GM21723 (cell line): ENCODE measurements around the gene SFXN3.

Source experiments
- ATAC-seq: cut with Tn5 transposase; IDR thresholded peaks from one replicate; pipeline ENCODE4 v1.9.1; 2021; ENCODE audit warnings: mild to moderate bottlenecking, moderate library complexity; ENCODE audit not compliant: unreplicated experiment

Gene SFXN3

DNA sequence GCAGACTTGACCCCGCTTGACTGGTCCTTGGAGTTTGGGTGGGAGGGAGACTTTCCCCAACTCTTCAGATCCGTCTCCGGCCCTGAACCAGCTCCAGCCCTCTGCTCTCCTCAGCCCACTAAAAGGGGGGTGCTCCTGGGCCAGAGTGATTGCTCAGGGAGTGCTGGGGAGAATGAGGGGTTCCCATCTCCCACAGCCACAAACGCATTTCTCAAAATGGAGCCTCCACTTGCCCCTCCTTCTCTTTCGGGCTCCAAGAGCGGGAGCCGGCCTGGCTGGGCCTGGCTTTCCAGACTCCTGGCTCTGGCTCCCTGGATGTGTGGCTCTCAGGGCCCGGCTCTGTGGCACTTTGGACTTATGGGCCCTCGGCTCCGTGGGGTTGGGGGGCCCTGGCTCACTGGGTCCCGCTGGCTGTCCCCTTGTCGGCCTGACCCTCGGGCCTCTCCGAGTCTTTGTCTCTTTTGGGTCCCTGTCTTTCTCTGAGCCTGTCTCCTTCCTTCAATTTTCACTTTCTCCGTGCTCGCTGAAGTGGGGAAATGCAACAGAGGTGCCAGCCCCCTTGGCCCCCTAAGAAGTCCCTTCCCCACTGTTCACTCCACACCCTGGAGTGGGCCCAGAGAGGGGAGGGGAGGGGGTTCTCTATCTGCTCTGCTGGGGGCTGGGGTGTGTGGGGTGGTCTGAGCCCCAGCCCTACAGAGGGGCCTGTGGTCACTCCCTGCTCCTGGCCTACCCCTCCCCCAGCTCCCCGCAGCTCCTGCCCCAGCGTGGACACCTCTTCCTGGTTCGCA lies 30.7 kb upstream of the SFXN3 start:
- ATAC-seq: no peak

DNA sequence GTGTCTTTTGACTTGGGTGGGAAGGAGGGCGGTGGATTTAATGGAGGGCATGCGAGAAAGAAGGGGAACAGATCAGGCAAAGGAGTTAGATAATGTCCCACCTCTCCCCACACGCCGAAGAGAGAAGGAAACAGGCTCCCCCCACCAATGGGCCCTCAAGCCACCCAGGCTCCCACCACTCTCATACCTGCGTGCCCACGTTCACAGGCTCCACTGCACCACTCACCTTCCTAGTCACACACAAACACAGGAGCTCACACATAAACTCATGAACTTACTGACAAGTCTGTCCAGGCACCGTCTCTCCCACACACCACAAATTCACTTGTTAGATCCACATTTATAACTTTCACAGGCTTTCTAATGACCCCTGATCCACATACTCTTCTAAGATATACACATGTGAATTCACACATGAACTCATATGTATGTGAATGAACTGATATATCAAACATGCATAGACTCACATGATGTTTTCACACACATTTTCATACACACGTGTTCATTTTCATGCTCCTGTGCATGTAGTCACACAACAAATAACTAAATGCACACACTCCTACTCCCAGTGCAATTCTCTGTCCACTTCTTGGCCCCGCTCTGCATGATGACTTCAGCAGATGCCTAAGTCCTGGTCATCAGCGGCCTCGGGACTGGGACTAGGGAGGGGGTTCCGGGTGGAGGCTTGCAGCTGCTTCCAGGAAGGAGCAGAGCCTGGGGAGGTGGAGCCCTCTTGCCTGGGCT lies 29.9 kb upstream of the SFXN3 start:
- ATAC-seq: no peak

DNA sequence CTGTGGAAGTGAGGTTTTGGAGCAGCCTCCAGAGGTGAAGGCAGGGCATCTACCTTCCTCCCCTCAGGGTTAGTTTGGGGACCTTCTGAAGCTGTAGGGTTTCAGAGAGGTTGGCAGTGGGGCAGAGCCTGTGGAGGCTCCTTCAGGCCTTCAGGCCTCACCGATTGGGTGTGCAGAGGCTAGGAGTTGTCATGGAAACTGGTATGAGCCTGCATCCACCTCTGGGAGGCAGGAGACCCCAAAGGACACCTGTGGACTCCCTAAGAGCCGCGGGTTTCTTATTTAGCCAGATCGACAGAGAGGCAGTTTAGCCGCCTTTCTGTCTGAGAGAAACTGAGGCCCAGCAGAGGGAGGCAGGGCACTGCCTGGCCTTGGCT lies 29.4 kb upstream of the SFXN3 start:
- ATAC-seq: no peak

DNA sequence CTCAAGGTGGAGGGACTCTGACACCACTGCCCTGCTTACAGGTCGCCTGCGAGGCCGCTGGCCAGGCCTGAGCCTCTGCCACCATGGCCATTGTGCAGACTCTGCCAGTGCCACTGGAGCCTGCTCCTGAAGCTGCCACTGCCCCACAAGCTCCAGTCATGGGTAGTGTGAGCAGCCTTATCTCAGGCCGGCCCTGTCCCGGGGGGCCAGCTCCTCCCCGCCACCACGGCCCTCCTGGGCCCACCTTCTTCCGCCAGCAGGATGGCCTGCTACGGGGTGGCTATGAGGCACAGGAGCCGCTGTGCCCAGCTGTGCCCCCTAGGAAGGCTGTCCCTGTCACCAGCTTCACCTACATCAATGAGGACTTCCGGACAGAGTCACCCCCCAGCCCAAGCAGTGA lies 28.6 kb upstream of the SFXN3 start:
- no peak for ATAC-seq

DNA sequence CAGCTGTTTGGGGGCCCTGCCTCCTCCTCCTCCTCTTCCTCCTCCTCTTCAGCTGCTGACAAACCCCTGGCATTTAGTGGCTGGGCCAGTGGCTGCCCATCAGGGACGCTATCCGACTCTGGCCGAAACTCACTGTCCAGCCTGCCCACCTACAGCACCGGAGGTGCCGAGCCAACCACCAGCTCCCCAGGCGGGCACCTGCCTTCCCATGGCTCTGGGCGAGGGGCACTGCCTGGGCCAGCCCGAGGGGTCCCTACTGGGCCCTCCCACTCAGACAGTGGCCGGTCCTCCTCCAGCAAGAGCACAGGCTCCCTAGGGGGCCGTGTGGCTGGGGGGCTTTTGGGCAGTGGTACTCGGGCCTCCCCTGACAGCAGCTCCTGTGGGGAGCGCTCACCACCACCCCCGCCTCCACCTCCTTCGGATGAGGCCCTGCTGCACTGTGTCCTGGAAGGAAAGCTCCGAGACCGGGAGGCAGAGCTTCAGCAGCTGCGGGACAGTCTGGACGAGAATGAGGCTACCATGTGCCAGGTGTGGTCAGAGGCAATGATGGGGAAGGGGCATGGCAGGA lies 27.3 kb upstream of the SFXN3 start:
- no peak for ATAC-seq

DNA sequence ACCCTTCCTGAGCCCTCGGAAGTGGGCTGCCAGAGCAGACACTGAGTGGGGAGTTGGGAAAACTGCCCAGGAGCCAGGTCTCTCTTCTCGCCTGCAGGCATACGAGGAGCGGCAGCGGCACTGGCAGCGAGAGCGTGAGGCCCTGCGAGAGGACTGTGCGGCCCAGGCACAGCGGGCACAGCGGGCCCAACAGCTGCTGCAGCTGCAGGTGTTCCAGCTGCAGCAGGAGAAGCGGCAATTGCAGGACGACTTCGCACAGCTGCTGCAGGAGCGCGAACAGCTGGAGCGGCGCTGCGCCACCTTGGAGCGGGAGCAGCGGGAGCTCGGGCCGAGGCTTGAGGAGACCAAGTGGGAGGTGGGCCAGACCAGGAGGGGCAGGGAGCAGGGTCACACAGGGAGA lies 25.7 kb upstream of the SFXN3 start:
- no peak for ATAC-seq

DNA sequence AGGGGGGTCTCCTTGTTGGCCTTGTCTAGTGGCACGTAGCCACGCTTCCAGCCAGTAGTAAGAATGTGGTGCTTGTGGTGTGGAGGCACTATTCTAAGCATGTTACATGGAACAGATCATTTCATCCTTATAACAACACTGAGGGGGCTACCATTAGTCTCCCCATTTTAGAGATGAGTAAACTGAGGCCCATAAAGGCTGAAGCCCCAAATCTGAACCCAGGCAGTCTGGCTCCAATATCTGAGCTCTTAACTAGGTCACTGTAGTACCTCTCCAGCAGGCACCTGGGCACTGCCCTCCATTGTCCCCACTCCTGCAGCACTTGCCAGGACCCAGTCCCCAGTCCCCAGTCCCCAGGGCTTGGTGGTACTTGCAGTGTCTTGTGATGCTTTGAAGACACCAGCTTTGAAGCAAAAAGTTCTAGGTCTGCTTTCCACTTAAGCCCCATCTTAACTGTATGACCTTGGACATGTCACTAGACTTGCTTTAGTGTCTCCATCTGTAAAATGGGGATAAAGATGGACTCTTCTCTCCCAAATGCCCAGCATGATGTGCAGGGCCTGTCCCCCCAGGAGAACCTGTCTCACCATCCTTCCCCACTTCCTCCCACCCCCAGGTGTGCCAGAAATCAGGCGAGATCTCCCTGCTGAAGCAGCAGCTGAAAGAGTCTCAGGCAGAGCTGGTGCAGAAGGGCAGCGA lies 25.0 kb upstream of the SFXN3 start:
- ATAC-seq: no peak

DNA sequence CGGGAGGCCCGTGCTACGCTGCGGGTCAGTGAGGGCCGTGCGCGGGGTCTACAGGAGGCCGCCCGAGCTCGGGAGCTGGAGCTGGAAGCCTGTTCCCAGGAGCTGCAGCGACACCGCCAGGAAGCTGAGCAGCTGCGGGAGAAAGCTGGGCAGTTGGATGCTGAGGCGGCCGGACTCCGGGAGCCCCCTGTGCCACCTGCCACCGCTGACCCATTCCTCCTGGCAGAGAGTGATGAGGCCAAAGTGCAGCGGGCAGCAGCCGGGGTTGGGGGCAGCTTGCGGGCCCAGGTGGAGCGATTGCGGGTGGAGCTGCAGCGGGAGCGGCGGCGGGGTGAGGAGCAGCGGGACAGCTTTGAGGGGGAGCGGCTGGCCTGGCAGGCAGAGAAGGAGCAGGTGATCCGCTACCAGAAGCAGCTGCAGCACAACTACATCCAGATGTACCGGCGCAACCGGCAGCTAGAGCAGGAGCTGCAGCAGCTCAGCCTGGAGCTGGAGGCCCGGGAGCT lies 24.4 kb upstream of the SFXN3 start:
- no peak for ATAC-seq

DNA sequence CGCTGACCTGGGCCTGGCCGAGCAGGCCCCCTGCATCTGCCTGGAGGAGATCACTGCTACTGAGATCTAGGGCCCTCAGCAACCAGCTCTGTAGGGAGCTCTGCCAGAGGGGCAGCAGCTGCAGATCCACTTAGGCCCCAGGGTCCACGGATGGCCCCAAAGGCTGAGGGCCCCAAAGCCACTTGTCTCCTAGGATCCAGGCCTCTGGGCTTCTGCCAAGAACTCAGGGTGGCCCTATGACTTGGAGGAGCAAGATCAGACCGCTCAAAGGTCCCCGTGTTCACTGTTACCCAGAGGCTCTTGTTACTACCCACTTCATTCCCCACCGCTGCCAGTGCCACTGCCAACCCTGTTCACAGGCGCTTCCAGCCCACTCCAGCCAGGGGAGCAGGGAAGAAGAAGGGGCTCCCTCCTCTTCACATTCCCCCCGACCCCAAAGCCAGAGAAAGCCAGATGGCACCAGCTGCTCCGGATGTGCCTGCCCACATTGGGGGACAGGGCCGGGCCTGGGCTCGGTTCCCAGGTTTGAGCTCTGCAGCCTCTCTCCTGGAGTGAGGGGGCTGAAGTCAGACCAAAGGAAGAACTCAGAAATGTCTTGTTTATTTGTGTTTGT lies 23.8 kb upstream of the SFXN3 start:
- no peak for ATAC-seq

DNA sequence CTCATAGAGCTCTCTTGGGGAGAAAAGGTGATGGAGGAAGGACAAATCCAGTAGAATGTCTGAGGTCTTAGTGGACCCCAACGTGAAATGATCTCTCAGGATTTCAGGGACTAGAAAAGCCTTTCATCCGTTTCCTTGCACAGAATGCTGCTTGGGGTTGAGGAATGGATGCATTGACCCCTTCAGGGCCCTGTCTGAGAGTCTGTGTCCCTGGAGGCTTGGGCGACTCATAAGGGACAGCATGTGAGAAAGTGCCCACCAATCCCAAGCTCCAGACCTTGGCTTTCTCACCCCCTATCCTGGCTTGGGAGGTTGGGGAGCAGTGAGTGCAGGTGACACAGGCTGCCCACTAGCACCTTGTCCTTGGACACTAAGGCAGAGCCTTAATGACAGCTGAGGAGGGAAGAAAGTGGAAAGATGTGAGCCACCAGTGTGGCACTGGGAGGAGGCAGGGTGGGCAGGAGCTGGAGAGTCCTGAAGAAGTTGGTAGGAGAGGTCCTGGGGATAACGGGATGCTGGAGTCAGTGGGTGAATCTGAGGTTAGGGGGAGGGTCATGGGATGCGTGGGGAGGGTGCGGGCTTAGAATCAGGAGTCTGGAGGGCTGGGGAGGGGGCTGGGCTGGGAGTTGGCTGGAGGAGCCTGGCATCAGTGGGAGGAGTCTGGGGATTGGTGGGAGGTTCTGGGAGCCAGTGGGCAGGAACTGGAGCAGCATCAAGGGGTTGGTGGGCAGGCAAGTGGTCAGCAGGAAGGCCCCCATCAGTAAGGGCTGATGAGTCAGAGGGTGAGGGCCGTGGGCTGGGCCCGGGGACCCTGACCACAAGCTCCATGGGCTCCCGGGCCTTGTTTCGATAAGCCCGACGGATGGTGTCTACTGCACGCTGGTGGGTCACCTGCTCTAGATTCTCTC lies 22.9 kb upstream of the SFXN3 start:
- ATAC-seq: no peak

DNA sequence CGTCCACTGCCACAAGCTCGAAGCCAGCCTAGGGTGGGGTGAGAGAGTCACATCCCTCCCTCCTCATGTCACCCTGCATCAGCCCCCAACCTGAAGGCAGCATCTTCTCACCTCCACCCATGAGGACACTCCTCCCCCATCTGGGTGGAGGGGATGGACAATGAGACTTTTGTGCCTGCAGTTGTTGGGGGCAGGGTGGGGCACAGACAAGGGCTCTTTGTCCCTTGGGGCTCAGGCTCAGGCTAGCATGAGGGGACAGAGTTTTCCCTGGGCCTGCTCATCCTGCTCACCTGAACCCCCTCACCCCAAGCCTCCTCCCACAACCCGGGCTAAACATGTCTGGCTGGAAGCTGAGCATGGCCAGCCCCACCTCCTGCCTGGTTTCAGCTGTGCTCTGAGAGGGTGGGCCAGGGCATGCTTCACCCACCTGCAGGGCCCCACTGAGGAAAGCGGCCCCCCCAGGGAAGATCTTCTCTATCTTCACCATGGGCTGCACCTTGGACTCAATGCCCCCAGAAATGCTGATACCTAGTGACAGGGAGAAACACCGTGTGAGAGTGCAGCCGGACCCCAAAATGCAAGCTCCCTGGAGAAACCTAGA lies 22.1 kb upstream of the SFXN3 start:
- ATAC-seq: no peak

DNA sequence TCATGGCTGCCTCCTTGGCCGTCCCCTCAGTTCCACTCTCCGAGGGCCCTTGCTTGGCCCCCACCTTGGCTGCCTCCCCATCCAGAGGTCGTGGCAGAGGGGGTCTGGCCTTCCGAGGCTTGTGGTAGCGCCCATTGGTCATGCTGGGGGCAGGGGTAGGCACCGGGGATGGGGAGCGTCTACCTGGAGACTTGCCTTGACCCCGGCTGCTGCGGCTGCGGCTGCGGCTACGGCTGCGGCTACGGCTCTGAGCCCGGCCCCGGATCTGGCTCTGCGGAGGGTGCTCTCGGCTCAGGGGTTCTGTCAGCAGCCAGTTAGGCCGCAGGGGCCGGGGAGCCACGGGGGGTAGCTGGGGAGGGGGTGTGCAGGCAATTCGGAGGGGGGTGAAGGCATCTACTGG lies 20.7 kb upstream of the SFXN3 start:
- no peak for ATAC-seq

DNA sequence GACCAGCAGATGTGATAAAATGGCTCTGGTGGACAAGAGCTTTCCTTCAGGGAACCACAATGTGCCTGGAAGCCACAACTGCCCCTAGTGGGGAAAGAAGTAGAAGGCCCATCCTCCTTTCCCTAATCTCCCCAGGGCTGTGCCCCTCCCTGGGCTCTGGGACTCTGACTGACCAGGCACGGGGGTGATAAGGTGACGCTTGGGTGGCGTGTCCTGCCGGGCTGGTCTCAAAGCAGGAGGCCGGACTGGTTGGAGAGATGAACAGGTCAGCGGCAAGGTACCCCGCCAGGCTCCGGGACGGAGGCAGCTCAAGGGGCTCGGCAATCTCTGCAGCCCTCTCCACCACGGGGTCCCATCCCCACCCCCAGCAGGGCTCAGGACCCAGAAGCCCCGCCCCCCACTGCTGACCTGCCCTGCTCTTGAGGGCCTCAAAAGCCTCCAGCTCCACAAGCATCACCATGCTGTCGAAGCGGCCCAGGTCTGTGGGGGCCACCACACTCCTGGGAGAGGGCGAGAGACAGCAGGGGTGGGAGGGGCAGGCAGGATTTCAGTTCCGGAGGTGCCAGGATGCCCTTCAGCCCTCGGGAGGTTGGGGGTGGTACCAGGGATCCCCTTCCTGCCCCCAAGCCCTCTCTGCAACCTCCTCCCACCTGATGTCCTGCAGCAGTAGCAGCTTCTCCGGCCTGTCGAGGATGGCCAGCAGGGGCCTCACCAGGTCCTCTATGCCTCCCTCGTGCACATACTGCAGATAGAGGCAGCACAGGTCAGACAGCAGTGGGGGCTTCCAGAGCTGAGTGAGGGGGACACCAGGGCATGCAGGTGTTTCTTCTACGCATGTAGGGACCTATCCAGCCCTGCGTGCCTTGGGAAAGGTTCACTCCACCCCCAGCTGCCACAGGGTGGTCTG lies 19.3 kb upstream of the SFXN3 start:
- no peak for ATAC-seq

DNA sequence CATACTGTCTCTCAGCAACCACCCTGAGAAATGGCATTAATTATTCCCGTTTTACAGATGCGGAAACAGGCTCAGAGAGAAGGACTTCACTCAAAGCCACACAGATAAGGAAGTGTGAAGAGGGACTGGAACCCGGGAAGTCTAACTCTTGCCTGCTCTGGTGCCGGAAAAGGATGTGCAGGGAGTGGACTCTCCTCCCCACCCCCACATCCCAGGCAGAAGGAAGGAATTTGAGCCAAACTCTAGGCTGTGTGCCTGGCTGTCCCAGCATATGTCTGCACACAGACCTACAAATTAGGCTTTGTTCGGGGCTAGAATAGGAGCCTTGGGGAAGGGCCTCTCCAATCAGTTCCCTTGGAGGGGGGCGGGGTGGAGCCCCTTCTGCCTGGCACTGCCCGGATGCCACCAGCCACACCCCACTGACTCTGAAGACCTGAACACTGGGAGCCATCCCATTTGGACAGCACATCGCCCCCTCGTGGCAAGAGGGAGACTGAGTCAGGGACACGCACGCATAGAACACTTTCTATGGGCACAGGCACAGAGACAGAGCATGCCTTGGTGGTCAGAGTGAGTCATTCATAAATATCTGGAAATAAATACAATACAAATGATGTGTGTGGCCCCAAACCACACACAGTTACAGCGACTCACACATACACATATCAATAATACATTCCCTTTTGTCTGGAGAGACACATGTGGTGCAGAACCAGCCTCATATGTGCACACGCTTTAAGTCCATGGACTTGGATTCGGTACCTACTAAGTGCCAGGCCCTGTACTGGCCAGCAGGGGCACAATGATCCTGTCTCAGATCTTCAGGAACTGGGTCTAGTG lies 18.3 kb upstream of the SFXN3 start:
- peak; percentile 81 for ATAC-seq

DNA sequence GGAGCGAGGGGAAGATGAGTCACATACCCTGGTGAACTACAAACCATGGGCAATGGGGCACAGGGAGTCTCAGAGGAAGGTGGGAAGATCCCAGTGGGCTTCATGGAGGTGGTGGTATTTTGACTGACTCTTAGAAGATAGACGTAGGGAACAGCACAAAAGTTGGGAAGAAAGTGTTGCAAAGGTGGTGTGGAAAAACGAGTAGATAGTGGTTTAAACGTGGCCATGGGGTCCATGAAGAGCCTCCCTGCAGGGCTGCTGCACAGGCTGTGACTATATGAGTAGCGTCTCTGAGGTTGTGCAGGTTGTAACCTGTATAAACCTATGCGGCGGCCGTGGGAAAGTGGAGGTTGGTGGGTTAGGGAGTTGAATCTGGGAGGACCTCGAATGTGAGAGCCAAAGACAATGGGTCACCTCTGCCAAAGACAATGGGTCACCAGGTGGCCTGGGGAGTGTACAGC lies 17.6 kb upstream of the SFXN3 start:
- ATAC-seq: no peak

DNA sequence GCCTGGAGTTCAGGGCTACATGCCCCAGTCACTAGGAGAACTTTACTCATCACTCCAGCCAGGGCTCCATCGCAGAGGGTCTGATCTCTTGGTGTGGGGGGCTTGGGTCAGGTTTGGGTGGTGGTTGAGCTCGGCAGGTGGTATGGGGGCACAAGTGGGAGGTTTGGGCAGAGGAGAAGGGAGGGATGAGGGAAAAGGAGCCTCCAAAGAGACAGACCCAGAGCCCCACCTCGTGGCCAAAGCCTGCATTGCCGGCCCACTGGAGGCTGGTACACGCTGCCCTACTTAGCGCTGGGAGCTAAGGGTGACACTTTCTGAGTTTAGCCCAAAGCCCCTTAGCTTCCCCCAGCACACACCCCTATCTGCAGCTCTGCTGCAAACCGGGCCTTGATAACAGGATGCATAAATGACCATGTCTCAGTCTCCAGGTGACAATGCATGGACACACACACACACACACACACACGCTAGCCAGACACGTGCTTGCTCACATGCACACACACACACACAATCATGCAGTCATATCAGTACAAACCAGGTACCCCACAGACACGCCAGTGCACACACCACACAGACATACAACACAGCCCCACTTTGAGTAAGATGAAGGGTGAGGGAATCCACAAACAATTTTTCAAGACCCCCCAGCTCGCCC lies 16.7 kb upstream of the SFXN3 start:
- peak; percentile 47 for ATAC-seq

DNA sequence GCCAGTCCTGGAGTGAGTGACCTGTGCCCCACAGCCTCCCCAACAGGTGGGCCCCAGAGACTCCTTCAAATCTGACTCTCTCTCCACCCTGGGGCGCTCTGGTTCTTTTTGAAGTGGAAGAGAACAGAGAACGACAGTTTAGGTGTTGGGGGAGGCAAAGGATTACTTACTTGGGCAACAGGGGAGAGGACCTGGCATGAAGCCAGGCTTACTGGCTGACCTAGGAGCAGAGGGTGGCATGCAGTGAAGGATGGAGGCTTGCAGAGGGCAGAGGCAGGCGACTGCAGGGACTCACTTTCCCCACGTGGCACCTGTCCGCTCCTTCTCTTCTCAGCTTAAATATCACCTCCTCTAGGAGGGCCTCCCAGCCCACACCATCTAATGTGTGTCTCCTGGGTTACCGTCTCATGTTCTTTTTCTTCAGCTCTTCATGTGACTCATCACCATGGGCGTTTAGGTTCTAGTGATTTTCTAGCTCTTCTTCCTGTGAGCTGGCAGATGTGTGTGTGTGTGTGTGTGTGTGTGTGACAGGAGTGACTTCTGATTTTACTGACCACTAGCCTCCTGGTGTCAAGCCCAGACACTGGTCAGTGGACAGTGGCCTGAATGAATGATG lies 16.0 kb upstream of the SFXN3 start:
- no peak for ATAC-seq
